Fibroblast of lung (primary cell): Measurements from ENCODE around the gene RETN. TPM values are rescaled to one million over a fixed set of nuclear protein-coding genes. Genes with fewer than 3 reads are reported as not detected.

Experiments
- DNase-seq, 2 donors: peaks; one replicate each; pipeline versions ENCODE4 v3.0.0 to v3.0.0-alpha.2; 2010; ENCODE audit warnings: low read depth in 2 of 2
- H2AFZ ChIP-seq: 2 replicates; pipeline ENCODE4 v1.5.1; 2012; ENCODE audit warnings: low read length, control low read depth, inconsistent platforms
- H3K27ac ChIP-seq: 2 replicates; pipeline ENCODE4 v1.5.1; 2011; ENCODE audit warnings: low read length, control low read depth; ENCODE audit not compliant: insufficient read depth
- H3K27me3 ChIP-seq: 2 replicates; pipeline ENCODE4 v1.5.1; 2011; ENCODE audit warnings: mild to moderate bottlenecking, low read length; ENCODE audit not compliant: control insufficient read depth, insufficient read depth
- H3K36me3 ChIP-seq: 2 replicates; pipeline ENCODE4 v1.5.1; 2011; ENCODE audit warnings: low read length; ENCODE audit not compliant: control insufficient read depth, insufficient read depth
- H3K4me1 ChIP-seq: 2 replicates; pipeline ENCODE4 v1.5.1; 2011; ENCODE audit warnings: low read length; ENCODE audit not compliant: control insufficient read depth, insufficient read depth; ENCODE audit errors: extremely low read depth
- H3K4me2 ChIP-seq: 2 replicates; pipeline ENCODE4 v1.5.1; 2011; ENCODE audit warnings: low read length, control low read depth; ENCODE audit not compliant: insufficient read depth; ENCODE audit errors: extremely low read depth
- H3K4me3 ChIP-seq, 4 experiments: fragments of 200-600 bp in 1 of 4; sonication (generic) in 1 of 4; replicated peaks in 1 of 4; 2 replicates each; pipeline ENCODE4 v1.5.1; 2011 to 2016; ENCODE audit warnings: low read length in 4 of 4, low read depth in 3 of 4, mild to moderate bottlenecking in 3 of 4, control low read depth in 2 of 4, inconsistent platforms in 1 of 4, mixed read lengths in 1 of 4; ENCODE audit not compliant: insufficient read depth in 1 of 4; ENCODE audit errors: control extremely low read depth in 1 of 4
- H3K79me2 ChIP-seq: 2 replicates; pipeline ENCODE4 v1.5.1; 2012; ENCODE audit warnings: mild to moderate bottlenecking, low read length, inconsistent platforms; ENCODE audit not compliant: control insufficient read depth, insufficient read depth
- H3K9ac ChIP-seq: 2 replicates; pipeline ENCODE4 v1.5.1; 2011; ENCODE audit warnings: mild to moderate bottlenecking, low read length, control low read depth; ENCODE audit not compliant: insufficient read depth
- H3K9me3 ChIP-seq: 2 replicates; pipeline ENCODE4 v1.5.1; 2012; ENCODE audit warnings: low read depth, low read length; ENCODE audit not compliant: control insufficient read depth, insufficient read depth
- H4K20me1 ChIP-seq: 2 replicates; pipeline ENCODE4 v1.5.1; 2011; ENCODE audit warnings: low read length; ENCODE audit not compliant: control insufficient read depth, insufficient read depth; ENCODE audit errors: extremely low read depth
- EZH2 ChIP-seq: IDR thresholded peaks from 2 replicates; pipeline ENCODE4 v1.5.1; 2012; ENCODE audit warnings: low read length, control low read depth, mild to moderate bottlenecking; ENCODE audit errors: missing control alignments
- polyA plus RNA-seq, 2 donors: library from polyadenylated mRNA; depleted of rRNA in 1 of 2; stranded (reverse) in 1 of 2; unstranded in 1 of 2; fragments of >200 nt; gene quantifications; 2 replicates each; pipeline ENCODE4 v1.2.1, GENCODE V29; 2011 to 2012; ENCODE audit warnings: missing spikeins in 1 of 2
- total RNA-seq: library from RNA; depleted of rRNA; stranded (reverse); fragments of >200 nt; gene quantifications from 2 replicates; pipeline ENCODE4 v1.2.1, GENCODE V29; 2014
- TF ChIP-seq, protein P1 (sequence below), 2 donors: IDR thresholded peaks in 1 of 2; conservative IDR thresholded peaks in 1 of 2; 1 replicate in 1 of 2; 2 replicates in 1 of 2; pipeline ENCODE4 v1.5.1; 2011 to 2012; ENCODE audit warnings: low read length in 2 of 2, control low read depth in 1 of 2, inconsistent platforms in 1 of 2, low read depth in 1 of 2, mild to moderate bottlenecking in 1 of 2

The RETN gene
- total and polyA plus RNA-seq, 2 donors (not counting 1 experiment from before 2014, with no cell fraction given) = not detected

DNA sequence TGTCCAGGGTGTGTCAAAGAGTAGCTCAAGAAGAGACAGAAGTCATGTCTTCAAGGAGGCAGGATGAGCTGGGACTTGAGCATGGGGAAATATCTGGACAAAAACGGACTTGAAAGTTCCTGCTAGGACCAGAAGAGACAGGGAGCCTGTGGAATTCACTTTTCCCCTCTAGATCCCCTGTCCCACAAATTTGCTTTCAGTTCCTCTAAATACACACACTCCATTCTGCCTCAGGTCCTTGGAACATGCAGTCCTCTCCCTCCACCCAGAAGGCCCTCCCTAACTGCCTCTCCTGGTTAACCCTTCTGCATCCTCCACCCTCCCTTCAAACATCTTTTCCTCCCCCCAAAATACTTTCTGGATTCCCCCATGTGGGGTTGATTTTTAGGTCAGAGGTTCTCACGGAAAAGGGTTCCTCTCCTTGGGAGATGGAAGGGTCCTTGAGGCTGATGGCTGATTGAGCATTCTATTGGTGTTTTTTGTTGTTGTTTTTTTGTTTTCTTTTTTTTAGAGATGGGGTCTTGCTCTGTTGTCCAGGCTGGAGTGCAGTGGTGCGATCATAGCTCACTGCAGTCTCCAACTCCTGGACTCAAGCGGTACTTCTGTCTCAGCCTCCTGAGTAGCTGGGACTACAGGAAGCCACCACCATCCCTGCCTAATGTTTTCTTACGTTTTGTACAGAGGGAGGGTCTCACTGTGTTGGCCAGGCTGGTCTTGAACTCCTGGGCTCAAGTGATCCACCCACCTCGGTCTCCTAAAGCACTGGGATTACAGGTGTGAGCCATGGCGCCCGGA, 6.9 kb upstream of the RETN start:
- Histone ChIP-seq H3K4me3 (no peak overlapping the region), H3K9ac (no peak overlapping the region), H3K9me3 (no peaks in the 10 kb centered on the region), H3K36me3 (no peaks in the 10 kb centered on the region), H3K4me2 (no peak overlapping the region), H3K27me3 (no peaks in the 10 kb centered on the region), H2AFZ (no peak overlapping the region), H4K20me1 (no peaks in the 10 kb centered on the region), H3K79me2 (no peaks in the 10 kb centered on the region), H3K27ac (no peak overlapping the region), H3K4me1 (no peaks in the 10 kb centered on the region)
- TF ChIP-seq EZH2 = no peak
- TF ChIP-seq, protein P1, sequence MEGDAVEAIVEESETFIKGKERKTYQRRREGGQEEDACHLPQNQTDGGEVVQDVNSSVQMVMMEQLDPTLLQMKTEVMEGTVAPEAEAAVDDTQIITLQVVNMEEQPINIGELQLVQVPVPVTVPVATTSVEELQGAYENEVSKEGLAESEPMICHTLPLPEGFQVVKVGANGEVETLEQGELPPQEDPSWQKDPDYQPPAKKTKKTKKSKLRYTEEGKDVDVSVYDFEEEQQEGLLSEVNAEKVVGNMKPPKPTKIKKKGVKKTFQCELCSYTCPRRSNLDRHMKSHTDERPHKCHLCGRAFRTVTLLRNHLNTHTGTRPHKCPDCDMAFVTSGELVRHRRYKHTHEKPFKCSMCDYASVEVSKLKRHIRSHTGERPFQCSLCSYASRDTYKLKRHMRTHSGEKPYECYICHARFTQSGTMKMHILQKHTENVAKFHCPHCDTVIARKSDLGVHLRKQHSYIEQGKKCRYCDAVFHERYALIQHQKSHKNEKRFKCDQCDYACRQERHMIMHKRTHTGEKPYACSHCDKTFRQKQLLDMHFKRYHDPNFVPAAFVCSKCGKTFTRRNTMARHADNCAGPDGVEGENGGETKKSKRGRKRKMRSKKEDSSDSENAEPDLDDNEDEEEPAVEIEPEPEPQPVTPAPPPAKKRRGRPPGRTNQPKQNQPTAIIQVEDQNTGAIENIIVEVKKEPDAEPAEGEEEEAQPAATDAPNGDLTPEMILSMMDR (conservative IDR thresholded peaks at IDR 0.05 in 1 of 2, IDR thresholded peaks at IDR 0.05 in 1 of 2; ENCODE audit: low read depth in 1 of 2, low read length in 2 of 2) = no peak
- DNase-seq = no peak

DNA sequence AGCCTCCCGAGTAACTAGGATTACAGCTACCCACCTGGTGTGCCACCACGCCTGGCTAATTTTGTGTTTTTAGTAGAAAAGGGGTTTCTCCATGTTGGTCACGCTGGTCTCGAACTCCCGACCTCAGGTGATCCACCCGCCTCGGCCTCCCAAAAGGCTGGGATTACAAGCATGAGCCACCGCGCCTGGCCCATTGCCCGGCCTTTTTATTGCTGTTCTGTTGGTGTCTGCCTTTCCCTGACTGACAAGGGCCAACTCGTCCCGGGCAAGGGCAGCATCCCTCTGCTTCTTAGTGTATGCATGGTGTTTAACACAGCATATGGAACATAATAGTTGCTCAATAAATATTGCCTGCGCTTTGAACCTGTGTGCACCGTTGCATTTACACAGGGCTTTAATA, 6.2 kb upstream of the RETN start:
- TF ChIP-seq EZH2 = no peak
- TF ChIP-seq, protein P1 (conservative IDR thresholded peaks at IDR 0.05 in 1 of 2, IDR thresholded peaks at IDR 0.05 in 1 of 2; ENCODE audit: low read depth in 1 of 2, low read length in 2 of 2) = no peak
- no peak for DNase-seq
- Histone ChIP-seq H3K9ac (no peak overlapping the region), H3K79me2 (no peaks in the 10 kb centered on the region), H4K20me1 (no peaks in the 10 kb centered on the region), H3K4me3 (no peak overlapping the region), H3K27me3 (no peaks in the 10 kb centered on the region), H3K36me3 (no peaks in the 10 kb centered on the region), H3K27ac (no peak overlapping the region), H3K4me2 (no peak overlapping the region), H3K9me3 (no peaks in the 10 kb centered on the region), H2AFZ (no peak overlapping the region), H3K4me1 (no peaks in the 10 kb centered on the region)

DNA sequence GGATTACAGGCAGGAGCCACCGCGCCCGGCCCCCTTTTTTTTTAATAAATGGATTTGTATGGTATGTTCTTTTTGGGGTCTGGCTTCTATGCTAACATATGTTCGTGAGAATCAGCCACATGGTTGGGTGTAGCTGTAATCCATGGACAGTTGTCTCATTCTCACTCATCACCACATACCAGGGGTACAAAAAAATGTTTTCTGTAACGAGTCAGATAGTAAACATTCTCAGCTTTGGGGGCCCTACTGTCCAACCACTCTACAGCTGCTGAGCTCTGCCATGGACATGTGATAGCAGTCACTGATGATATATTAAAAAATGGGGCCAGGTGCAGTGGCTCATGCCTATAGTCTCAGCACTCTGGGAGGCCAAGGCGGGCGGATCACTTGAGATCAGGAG, 5.1 kb upstream of the RETN start:
- no peak overlapping the region for H3K9ac ChIP-seq
- H2AFZ ChIP-seq = no peak overlapping the region
- DNase-seq = no peak
- no peak overlapping the region for H3K27ac ChIP-seq
- no peaks in the 10 kb centered on the region for H3K4me1 ChIP-seq
- H4K20me1 ChIP-seq = no peaks in the 10 kb centered on the region
- no peaks in the 10 kb centered on the region for H3K9me3 ChIP-seq
- H3K4me3 ChIP-seq = no peak overlapping the region
- H3K27me3 ChIP-seq = no peaks in the 10 kb centered on the region
- no peaks in the 10 kb centered on the region for H3K36me3 ChIP-seq
- TF ChIP-seq, protein P1 (conservative IDR thresholded peaks at IDR 0.05 in 1 of 2, IDR thresholded peaks at IDR 0.05 in 1 of 2; ENCODE audit: low read depth in 1 of 2, low read length in 2 of 2) = no peak
- TF ChIP-seq EZH2 = no peak
- no peaks in the 10 kb centered on the region for H3K79me2 ChIP-seq
- no peak overlapping the region for H3K4me2 ChIP-seq
